ENCODE measurements around the gene METAP1D. TPM values are rescaled to one million over a fixed set of nuclear protein-coding genes. Genes with fewer than 3 reads are reported as not detected.
"Not testable (repeated sequence)": the region's sequence is repeated elsewhere in the genome, so short reads cannot be mapped to it uniquely, and the experiment has no call there.

The METAP1D gene
- total RNA-seq, 1 donor from 2014 or later, result 8.2 TPM

- no peak overlapping the region for H3K4me3 Mint-ChIP-seq
- Histone ChIP-seq H3K79me2 (ENCODE audit: low read depth) (no peaks in the 10 kb centered on the region), H3F3A (ENCODE audit: low read depth) (no peaks in the 10 kb centered on the region), H4K20me1 (ENCODE audit: low read depth) (no peaks in the 10 kb centered on the region), H3K4me3 (no peak overlapping the region), H3K4me1 (peaks cover 9% of the 10 kb centered on the region), H3K9ac (no peak overlapping the region), H3K9me3 (ENCODE audit: low read depth) (no peaks in the 10 kb centered on the region), H2AFZ (replicated peaks) (no peak overlapping the region), H3K27me3 (peaks cover 35% of the 10 kb centered on the region), H3K4me2 (no peak overlapping the region), H3K27ac (no peak overlapping the region), H3K36me3 (no peaks in the 10 kb centered on the region)
- H3K27ac Mint-ChIP-seq, result no peak overlapping the region
- DNase-seq (ENCODE audit: low spot score), result no peak
- TF ChIP-seq EZH2phosphoT487 (IDR thresholded peaks at IDR 0.05) (no peak), EZH2 (IDR thresholded peaks at IDR 0.05) (no peak)
- TF ChIP-seq, protein P1, sequence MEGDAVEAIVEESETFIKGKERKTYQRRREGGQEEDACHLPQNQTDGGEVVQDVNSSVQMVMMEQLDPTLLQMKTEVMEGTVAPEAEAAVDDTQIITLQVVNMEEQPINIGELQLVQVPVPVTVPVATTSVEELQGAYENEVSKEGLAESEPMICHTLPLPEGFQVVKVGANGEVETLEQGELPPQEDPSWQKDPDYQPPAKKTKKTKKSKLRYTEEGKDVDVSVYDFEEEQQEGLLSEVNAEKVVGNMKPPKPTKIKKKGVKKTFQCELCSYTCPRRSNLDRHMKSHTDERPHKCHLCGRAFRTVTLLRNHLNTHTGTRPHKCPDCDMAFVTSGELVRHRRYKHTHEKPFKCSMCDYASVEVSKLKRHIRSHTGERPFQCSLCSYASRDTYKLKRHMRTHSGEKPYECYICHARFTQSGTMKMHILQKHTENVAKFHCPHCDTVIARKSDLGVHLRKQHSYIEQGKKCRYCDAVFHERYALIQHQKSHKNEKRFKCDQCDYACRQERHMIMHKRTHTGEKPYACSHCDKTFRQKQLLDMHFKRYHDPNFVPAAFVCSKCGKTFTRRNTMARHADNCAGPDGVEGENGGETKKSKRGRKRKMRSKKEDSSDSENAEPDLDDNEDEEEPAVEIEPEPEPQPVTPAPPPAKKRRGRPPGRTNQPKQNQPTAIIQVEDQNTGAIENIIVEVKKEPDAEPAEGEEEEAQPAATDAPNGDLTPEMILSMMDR (IDR thresholded peaks at IDR 0.05), result no peak
- peaks cover 9% of the 10 kb centered on the region for H3K27me3 Mint-ChIP-seq (ENCODE audit: insufficient read depth, low read depth)
- no peaks in the 10 kb centered on the region for H3K36me3 Mint-ChIP-seq
- peaks cover 16% of the 10 kb centered on the region for H3K4me1 Mint-ChIP-seq
- H3K9me3 Mint-ChIP-seq, result no peaks in the 10 kb centered on the region
Measured at GRCh38 chr2:171996021-171996420, 3.7 kb upstream of the METAP1D start.

- H3K27ac Mint-ChIP-seq; H2AFZ ChIP-seq (replicated peaks); H4K20me1 ChIP-seq (ENCODE audit: low read depth); H3K4me1 ChIP-seq; H3K4me3 Mint-ChIP-seq; H3K4me2 ChIP-seq; H3K4me3 ChIP-seq; H3K9ac ChIP-seq; H3K27ac ChIP-seq; H3F3A ChIP-seq (ENCODE audit: low read depth); H3K9me3 Mint-ChIP-seq; H3K36me3 ChIP-seq; H3K36me3 Mint-ChIP-seq; DNase-seq (ENCODE audit: low spot score); H3K79me2 ChIP-seq (ENCODE audit: low read depth); H3K9me3 ChIP-seq (ENCODE audit: low read depth); H3K27me3 Mint-ChIP-seq (ENCODE audit: insufficient read depth, low read depth): not testable (repeated sequence)
- peaks cover 17% of the 10 kb centered on the region for H3K4me1 Mint-ChIP-seq
- H3K27me3 ChIP-seq, result peaks cover 35% of the 10 kb centered on the region
Measured at GRCh38 chr2:171997031-171997430, 2.7 kb upstream of the METAP1D start.

DNA sequence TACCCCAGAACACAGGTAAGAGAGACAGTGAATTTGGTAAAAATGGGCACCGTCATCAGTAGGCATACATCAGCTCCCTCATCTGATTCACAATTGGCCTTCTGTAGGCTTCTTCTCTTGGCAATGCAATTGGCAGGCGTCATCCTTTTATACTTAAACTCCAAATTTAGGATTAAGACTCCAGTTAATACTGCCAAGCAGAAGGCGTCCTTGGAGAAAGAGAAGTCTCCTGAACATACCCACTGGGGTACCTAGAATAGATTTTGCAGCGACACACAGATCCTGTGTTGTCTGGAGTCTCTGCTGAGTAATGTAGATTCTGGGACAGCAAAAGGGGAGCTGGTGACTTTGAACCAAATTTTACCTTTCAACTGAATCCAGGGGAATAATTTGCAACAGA lies 592 bp upstream of the METAP1D start:
- Mint-ChIP-seq H3K4me3 (peak overlapping the region; percentile 87), H3K9me3 (no peaks in the 10 kb centered on the region), H3K27me3 (ENCODE audit: insufficient read depth, low read depth) (peaks cover 12% of the 10 kb centered on the region), H3K4me1 (peaks cover 12% of the 10 kb centered on the region), H3K27ac (no peak overlapping the region), H3K36me3 (peaks cover 2% of the 10 kb centered on the region)
- Histone ChIP-seq H3K27ac (no peak overlapping the region), H3K27me3 (peaks cover 35% of the 10 kb centered on the region), H3K79me2 (ENCODE audit: low read depth) (no peaks in the 10 kb centered on the region), H3K4me1 (peaks cover 6% of the 10 kb centered on the region), H4K20me1 (ENCODE audit: low read depth) (no peaks in the 10 kb centered on the region), H3K36me3 (no peaks in the 10 kb centered on the region), H2AFZ (replicated peaks) (peak overlapping the region; percentile 99), H3K9ac (no peak overlapping the region), H3K9me3 (ENCODE audit: low read depth) (no peaks in the 10 kb centered on the region), H3K4me3 (peak overlapping the region; percentile 81), H3K4me2 (peak overlapping the region; percentile 91), H3F3A (ENCODE audit: low read depth) (no peaks in the 10 kb centered on the region)
- DNase-seq (ENCODE audit: low spot score), result no peak
- no peak for TF ChIP-seq EZH2 (IDR thresholded peaks at IDR 0.05)
- TF ChIP-seq EZH2phosphoT487 (IDR thresholded peaks at IDR 0.05), result no peak

DNA sequence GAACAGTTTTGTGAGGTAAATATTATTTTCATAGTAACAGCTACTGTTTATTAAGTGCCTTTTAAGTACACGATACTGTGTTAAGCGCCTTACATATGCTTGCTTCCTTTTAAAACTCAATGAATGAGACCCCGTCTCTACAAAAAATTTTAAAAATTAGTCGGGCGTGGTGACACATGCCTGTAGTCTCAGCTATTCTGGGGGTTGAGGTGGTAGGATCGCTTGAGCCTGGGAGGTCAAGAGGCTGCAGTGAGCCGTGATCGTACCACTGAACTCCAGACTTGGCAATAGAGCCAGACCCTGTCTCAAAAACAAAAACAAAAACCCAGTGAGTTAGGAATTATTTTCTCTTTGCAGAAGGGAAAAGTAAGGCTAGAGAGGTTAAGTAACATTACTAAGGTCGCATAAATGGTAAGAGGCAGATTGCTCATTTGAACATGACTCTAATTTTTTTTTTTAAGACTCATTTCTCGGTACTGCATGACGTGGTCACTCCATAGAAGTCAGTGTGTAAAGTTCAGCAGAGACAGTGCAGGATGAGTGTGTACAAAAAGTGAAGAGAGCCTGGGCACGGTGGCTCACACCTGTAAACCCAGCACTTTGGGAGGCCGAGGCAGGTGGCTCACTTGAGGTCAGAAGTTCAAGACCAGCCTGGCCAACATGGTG lies 1.1 kb downstream of the METAP1D start:
- Histone ChIP-seq H3F3A (ENCODE audit: low read depth) (no peaks in the 10 kb centered on the region), H4K20me1 (ENCODE audit: low read depth) (no peaks in the 10 kb centered on the region), H2AFZ (replicated peaks) (peak overlapping the region; percentile 99), H3K9ac (no peak overlapping the region), H3K27ac (no peak overlapping the region), H3K4me1 (peaks cover 6% of the 10 kb centered on the region), H3K4me3 (peak overlapping the region; percentile 81), H3K27me3 (peaks cover 35% of the 10 kb centered on the region), H3K4me2 (peak overlapping the region; percentile 91), H3K36me3 (no peaks in the 10 kb centered on the region), H3K9me3 (ENCODE audit: low read depth) (no peaks in the 10 kb centered on the region), H3K79me2 (ENCODE audit: low read depth) (no peaks in the 10 kb centered on the region)
- no peak for DNase-seq (ENCODE audit: low spot score)
- peak overlapping the region; percentile 97 for H3K4me3 Mint-ChIP-seq
- TF ChIP-seq EZH2phosphoT487 (IDR thresholded peaks at IDR 0.05) (no peak), EZH2 (IDR thresholded peaks at IDR 0.05) (no peak)
- TF ChIP-seq, protein P1 (IDR thresholded peaks at IDR 0.05), result no peak
- peaks cover 5% of the 10 kb centered on the region for H3K27me3 Mint-ChIP-seq (ENCODE audit: insufficient read depth, low read depth)
- no peaks in the 10 kb centered on the region for H3K9me3 Mint-ChIP-seq
- peaks cover 2% of the 10 kb centered on the region for H3K36me3 Mint-ChIP-seq
- H3K27ac Mint-ChIP-seq, result no peak overlapping the region
- peaks cover 12% of the 10 kb centered on the region for H3K4me1 Mint-ChIP-seq

All from neural progenitor cell (in vitro differentiated cells).